HCT116 (cell line): ENCODE data around the gene ANKS4B. TPM values are rescaled to one million over a fixed set of nuclear protein-coding genes. Genes with fewer than 3 reads are reported as not detected.

Source experiments
- ATAC-seq: fragments of 200-7000 bp; cut with Tn5 transposase; 2 replicates; pipeline ENCODE4 v1.9.1; 2020; ENCODE audit warnings: mild to moderate bottlenecking, moderate library complexity
- BruUV-seq: library from RNA; stranded (reverse); fragments of 400-500 nt; replicated peaks from 2 replicates; lab custom pipeline; 2021; lab: Mats Ljungman, UMichigan
- CTCF ChIA-PET: fragments of 300-600 bp; sonication (Branson Sonifier 250); formaldehyde crosslinking; loops from one replicate; lab custom pipeline; 2021; ENCODE audit warnings: antibody characterized with exemption; lab: Charles Lee
- POLR2A ChIA-PET: fragments of 300-600, 350-600 bp; sonication (Branson Sonifier 250); formaldehyde crosslinking; loops from one replicate; lab custom pipeline; 2021; ENCODE audit warnings: antibody characterized with exemption; lab: Charles Lee
- RAD21 ChIA-PET, 2 experiments: fragments of 300-600 bp; sonication (Branson Sonifier 250); formaldehyde crosslinking; loops; one replicate each; lab custom pipeline; 2023; ENCODE audit warnings: low total read pairs in 2 of 2; ENCODE audit not compliant: uncharacterized antibody in 2 of 2, unreplicated experiment in 2 of 2, low non-redundant PET in 1 of 2; lab: Charles Lee
- DNase-seq: peaks from one replicate; pipeline ENCODE4 v3.0.0-alpha.2; 2010; ENCODE audit warnings: low read depth, low spot score
- H2AFZ ChIP-seq: fragments of 200-600 bp; shearing (Covaris generic), sonication (generic); 2 replicates; pipeline ENCODE4 v1.6.1; 2017; ENCODE audit warnings: low read depth, mixed run types, mixed read lengths, antibody characterized with exemption, low read length; ENCODE audit not compliant: poor library complexity, severe bottlenecking
- H3K27ac ChIP-seq: 2 replicates; pipeline ENCODE4 v1.5.1; 2012; ENCODE audit warnings: low read depth, low read length
- H3K27me3 ChIP-seq: fragments of 200-600 bp; sonication (generic); 2 replicates; pipeline ENCODE4 v1.6.1; 2016; ENCODE audit warnings: mixed run types, low read length, mixed read lengths; ENCODE audit not compliant: insufficient read depth
- H3K36me3 ChIP-seq, 2 experiments: fragments of 200-500 bp in 1 of 2; fragments of 200-600 bp in 1 of 2; sonication (Bioruptor generic) in 1 of 2; sonication (generic) in 1 of 2; 2 replicates each; pipeline versions ENCODE4 v1.5.1 to v1.6.1; 2014 to 2016; ENCODE audit warnings: low read length in 2 of 2, inconsistent platforms in 1 of 2, mixed read lengths in 1 of 2, mixed run types in 1 of 2; ENCODE audit not compliant: insufficient read depth in 2 of 2, control insufficient read depth in 1 of 2
- H3K4me1 ChIP-seq, 2 experiments: fragments of 200-600 bp in 1 of 2; sonication (generic) in 1 of 2; 2 replicates each; pipeline versions ENCODE4 v1.5.1 to v1.6.1; 2012 to 2017; ENCODE audit warnings: low read length in 2 of 2, inconsistent platforms in 1 of 2, mild to moderate bottlenecking in 1 of 2, mixed read lengths in 1 of 2, mixed run types in 1 of 2, moderate library complexity in 1 of 2; ENCODE audit not compliant: insufficient read depth in 2 of 2, control insufficient read depth in 1 of 2
- H3K4me2 ChIP-seq: fragments of 200-600 bp; sonication (generic); 2 replicates; pipeline ENCODE4 v1.6.1; 2017; ENCODE audit warnings: mixed run types, low read length, mixed read lengths
- H3K4me3 ChIP-seq, 2 experiments: fragments of 200-600 bp in 1 of 2; sonication (generic) in 1 of 2; replicated peaks in 1 of 2; 2 replicates each; pipeline ENCODE4 v1.5.1; 2011 to 2016; ENCODE audit warnings: low read length in 2 of 2, control low read depth in 1 of 2, low read depth in 1 of 2, mild to moderate bottlenecking in 1 of 2, mixed read lengths in 1 of 2, mixed run types in 1 of 2
- H3K79me2 ChIP-seq: fragments of 200-600 bp; sonication (generic); 2 replicates; pipeline ENCODE4 v1.6.1; 2017; ENCODE audit warnings: mild to moderate bottlenecking, mixed run types, low read length, moderate library complexity, mixed read lengths; ENCODE audit not compliant: insufficient read depth
- H3K9ac ChIP-seq: fragments of 200-600 bp; sonication (generic); 2 replicates; pipeline ENCODE4 v1.6.1; 2016; ENCODE audit warnings: low read length, mixed read lengths
- H3K9me2 ChIP-seq: fragments of 200-600 bp; sonication (generic), shearing (Covaris generic); 2 replicates; pipeline ENCODE4 v1.6.1; 2017; ENCODE audit warnings: mixed run types, mild to moderate bottlenecking, moderate library complexity; ENCODE audit not compliant: insufficient read depth
- H3K9me3 ChIP-seq, 2 experiments: fragments of 200-500 bp in 1 of 2; fragments of 200-600 bp in 1 of 2; sonication (Bioruptor generic) in 1 of 2; sonication (generic) in 1 of 2; 2 replicates each; pipeline ENCODE4 v1.6.1; 2014 to 2017; ENCODE audit warnings: low read length in 2 of 2, mixed read lengths in 2 of 2, inconsistent platforms in 1 of 2, low read depth in 1 of 2, mild to moderate bottlenecking in 1 of 2, mixed run types in 1 of 2, moderate library complexity in 1 of 2; ENCODE audit not compliant: control insufficient read depth in 1 of 2, insufficient read depth in 1 of 2
- H4K20me1 ChIP-seq: fragments of 200-600 bp; sonication (generic), shearing (Covaris generic); 2 replicates; pipeline ENCODE4 v1.6.1; 2017; ENCODE audit warnings: mixed run types, mild to moderate bottlenecking, moderate library complexity; ENCODE audit not compliant: insufficient read depth
- CBX3 ChIP-seq: IDR thresholded peaks from 2 replicates; pipeline ENCODE4 v1.6.1; 2012; ENCODE audit warnings: low read depth
- CEBPB ChIP-seq: IDR thresholded peaks from 2 replicates; pipeline ENCODE4 v1.6.1; 2012; ENCODE audit warnings: low read depth
- EGR1 ChIP-seq: IDR thresholded peaks from 2 replicates; pipeline ENCODE4 v1.6.1; 2012; ENCODE audit warnings: low read depth
- ELF1 ChIP-seq: IDR thresholded peaks from 2 replicates; pipeline ENCODE4 v1.6.1; 2012; ENCODE audit warnings: low read depth, borderline replicate concordance
- EZH2 ChIP-seq: fragments of 200-600 bp; sonication (generic); IDR thresholded peaks from 2 replicates; pipeline ENCODE4 v1.6.1; 2017; ENCODE audit warnings: antibody characterized with exemption, mixed run types
- EZH2phosphoT487 ChIP-seq: fragments of 200-600 bp; IDR thresholded peaks from 2 replicates; pipeline ENCODE4 v1.6.1; 2018; ENCODE audit warnings: antibody characterized with exemption, borderline replicate concordance
- FOSL1 ChIP-seq: IDR thresholded peaks from 2 replicates; pipeline ENCODE4 v1.6.1; 2012; ENCODE audit warnings: low read depth
- JUND ChIP-seq: IDR thresholded peaks from 2 replicates; pipeline ENCODE4 v1.6.1; 2012
- POLR2A ChIP-seq: IDR thresholded peaks from 2 replicates; pipeline ENCODE4 v1.7.0; 2011; ENCODE audit warnings: borderline replicate concordance; ENCODE audit not compliant: insufficient read depth, insufficient read length; ENCODE audit errors: extremely low read depth
- POLR2AphosphoS5 ChIP-seq: IDR thresholded peaks from 2 replicates; pipeline ENCODE4 v1.6.1; 2011; ENCODE audit warnings: mild to moderate bottlenecking, low read depth, low read length, moderate library complexity
- SIN3A ChIP-seq: IDR thresholded peaks from 2 replicates; pipeline ENCODE4 v1.6.1; 2012; ENCODE audit warnings: low read depth
- YY1 ChIP-seq: IDR thresholded peaks from 2 replicates; pipeline ENCODE4 v1.6.1; 2011; ENCODE audit warnings: low read length, low read depth, moderate library complexity, mild to moderate bottlenecking; ENCODE audit not compliant: insufficient replicate concordance; ENCODE audit errors: extremely low read depth
- ZBTB33 ChIP-seq: IDR thresholded peaks from 2 replicates; pipeline ENCODE4 v1.6.1; 2011; ENCODE audit warnings: mild to moderate bottlenecking, low read length, moderate library complexity; ENCODE audit not compliant: insufficient replicate concordance; ENCODE audit errors: extremely low read depth
- ZFX ChIP-seq: fragments of 450-650 bp; IDR thresholded peaks from 2 replicates; pipeline ENCODE4 v1.6.1; 2017
- ZNF274 ChIP-seq: fragments of 200-500 bp; sonication (Bioruptor generic); IDR thresholded peaks from 2 replicates; pipeline ENCODE4 v1.6.1; 2014; ENCODE audit warnings: mild to moderate bottlenecking, low read depth, low read length, inconsistent platforms
- intact Hi-C: fragments of 100-400 bp; cut with micrococcal nuclease; formaldehyde crosslinking; loops from 2 replicates; pipeline ENCODE4 v1.10.0; 2022
- total RNA-seq: library from RNA; stranded (reverse); gene quantifications from one replicate; pipeline ENCODE4 v1.2.1, GENCODE V29; 2021; ENCODE audit not compliant: unreplicated experiment

The ANKS4B gene
- total RNA-seq, 1 experiment from 2014 or later: not detected

DNA sequence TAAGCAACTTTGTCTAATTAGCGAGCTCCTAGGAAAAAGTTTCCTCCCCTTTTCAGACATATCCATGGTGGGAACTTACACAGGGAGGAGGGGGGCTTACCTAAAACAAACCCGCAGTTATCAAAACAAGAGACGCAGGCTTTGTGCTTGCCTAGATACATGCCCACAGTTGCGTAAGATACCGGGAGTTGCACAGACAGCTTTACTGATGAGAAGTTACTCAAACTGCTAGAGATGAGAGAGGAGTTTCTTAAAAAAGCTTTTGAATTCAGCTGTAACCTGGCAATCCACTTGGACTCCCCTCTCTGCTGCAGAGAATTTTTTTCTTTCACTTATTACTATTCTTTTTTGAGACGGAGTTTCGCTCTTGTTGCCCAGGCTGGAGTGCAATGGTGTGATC is 15.3 kb upstream of the ANKS4B start:
- no peaks in the 10 kb centered on the region for H3K9me2 ChIP-seq
- no peak for TF ChIP-seq ZFX
- TF ChIP-seq FOSL1: no peak
- DNase-seq: no peak
- no peak overlapping the region for H3K9ac ChIP-seq
- ChIA-PET POLR2A (no interaction called here), RAD21 (no interaction called here), CTCF (no interaction called here)
- H4K20me1 ChIP-seq: no peaks in the 10 kb centered on the region
- no peaks in the 10 kb centered on the region for H3K36me3 ChIP-seq
- H3K4me1 ChIP-seq: no peaks in the 10 kb centered on the region
- no peaks in the 10 kb centered on the region for H3K79me2 ChIP-seq
- no peak overlapping the region for H3K27ac ChIP-seq
- H3K9me3 ChIP-seq: no peaks in the 10 kb centered on the region
- H3K4me2 ChIP-seq: no peak overlapping the region
- BruUV-seq: no TSS peak
- no peak for ATAC-seq
- H3K27me3 ChIP-seq: no peaks in the 10 kb centered on the region
- no peak overlapping the region for H2AFZ ChIP-seq
- H3K4me3 ChIP-seq: no peak overlapping the region
- intact Hi-C loops: no loop called here

- H3K9ac ChIP-seq: no peak overlapping the region
- no peak overlapping the region for H3K4me3 ChIP-seq
- ChIA-PET POLR2A (no interaction called here), CTCF (no interaction called here), RAD21 (no interaction called here)
- H3K79me2 ChIP-seq: no peaks in the 10 kb centered on the region
- no peak overlapping the region for H3K4me2 ChIP-seq
- intact Hi-C loops: no loop called here
- no peaks in the 10 kb centered on the region for H3K36me3 ChIP-seq
- H3K9me3 ChIP-seq: no peaks in the 10 kb centered on the region
- BruUV-seq: no TSS peak
- no peaks in the 10 kb centered on the region for H3K9me2 ChIP-seq
- TF ChIP-seq CBX3 (no peak), ZBTB33 (no peak), POLR2AphosphoS5 (no peak), SIN3A (no peak), EZH2phosphoT487 (no peak), CEBPB (no peak), EGR1 (no peak), ZNF274 (no peak), JUND (no peak), FOSL1 (no peak), YY1 (no peak), POLR2A (no peak), ELF1 (no peak), EZH2 (no peak)
- DNase-seq (no peak), ATAC-seq (no peak)
- no peaks in the 10 kb centered on the region for H3K27me3 ChIP-seq
- H2AFZ ChIP-seq: no peak overlapping the region
- H4K20me1 ChIP-seq: no peaks in the 10 kb centered on the region
- no peak overlapping the region for H3K27ac ChIP-seq
- no peaks in the 10 kb centered on the region for H3K4me1 ChIP-seq
These were observed 13.9 kb upstream of the ANKS4B start for GRCh38 chr16:21219551-21219950.
